ENCODE measurements around the gene RESF1.
"Not testable (repeated sequence)": the region's sequence is repeated elsewhere in the genome, so short reads cannot be mapped to it uniquely, and the experiment has no call there.

The RESF1 gene, protein sequence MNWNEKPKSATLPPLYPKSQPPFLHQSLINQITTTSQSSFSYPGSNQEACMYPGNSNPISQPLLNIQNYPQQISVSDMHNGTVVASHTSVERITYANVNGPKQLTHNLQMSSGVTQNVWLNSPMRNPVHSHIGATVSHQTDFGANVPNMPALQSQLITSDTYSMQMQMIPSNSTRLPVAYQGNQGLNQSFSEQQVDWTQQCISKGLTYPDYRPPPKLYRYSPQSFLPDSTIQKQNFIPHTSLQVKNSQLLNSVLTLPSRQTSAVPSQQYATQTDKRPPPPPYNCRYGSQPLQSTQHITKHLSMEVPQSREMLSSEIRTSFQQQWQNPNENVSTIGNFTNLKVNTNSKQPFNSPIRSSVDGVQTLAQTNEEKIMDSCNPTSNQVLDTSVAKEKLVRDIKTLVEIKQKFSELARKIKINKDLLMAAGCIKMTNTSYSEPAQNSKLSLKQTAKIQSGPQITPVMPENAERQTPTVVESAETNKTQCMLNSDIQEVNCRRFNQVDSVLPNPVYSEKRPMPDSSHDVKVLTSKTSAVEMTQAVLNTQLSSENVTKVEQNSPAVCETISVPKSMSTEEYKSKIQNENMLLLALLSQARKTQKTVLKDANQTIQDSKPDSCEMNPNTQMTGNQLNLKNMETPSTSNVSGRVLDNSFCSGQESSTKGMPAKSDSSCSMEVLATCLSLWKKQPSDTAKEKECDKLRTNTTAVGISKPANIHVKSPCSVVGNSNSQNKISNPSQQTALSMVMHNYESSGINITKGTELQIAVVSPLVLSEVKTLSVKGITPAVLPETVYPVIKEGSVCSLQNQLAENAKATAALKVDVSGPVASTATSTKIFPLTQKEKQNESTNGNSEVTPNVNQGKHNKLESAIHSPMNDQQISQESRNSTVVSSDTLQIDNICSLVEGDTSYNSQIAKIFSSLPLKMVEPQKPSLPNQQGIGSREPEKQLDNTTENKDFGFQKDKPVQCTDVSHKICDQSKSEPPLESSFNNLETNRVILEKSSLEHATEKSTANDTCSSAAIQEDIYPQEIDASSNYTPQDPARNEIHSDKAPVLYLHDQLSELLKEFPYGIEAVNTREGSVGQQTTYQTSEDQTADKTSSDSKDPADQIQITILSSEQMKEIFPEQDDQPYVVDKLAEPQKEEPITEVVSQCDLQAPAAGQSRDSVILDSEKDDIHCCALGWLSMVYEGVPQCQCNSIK (N-terminal part only)

DNA sequence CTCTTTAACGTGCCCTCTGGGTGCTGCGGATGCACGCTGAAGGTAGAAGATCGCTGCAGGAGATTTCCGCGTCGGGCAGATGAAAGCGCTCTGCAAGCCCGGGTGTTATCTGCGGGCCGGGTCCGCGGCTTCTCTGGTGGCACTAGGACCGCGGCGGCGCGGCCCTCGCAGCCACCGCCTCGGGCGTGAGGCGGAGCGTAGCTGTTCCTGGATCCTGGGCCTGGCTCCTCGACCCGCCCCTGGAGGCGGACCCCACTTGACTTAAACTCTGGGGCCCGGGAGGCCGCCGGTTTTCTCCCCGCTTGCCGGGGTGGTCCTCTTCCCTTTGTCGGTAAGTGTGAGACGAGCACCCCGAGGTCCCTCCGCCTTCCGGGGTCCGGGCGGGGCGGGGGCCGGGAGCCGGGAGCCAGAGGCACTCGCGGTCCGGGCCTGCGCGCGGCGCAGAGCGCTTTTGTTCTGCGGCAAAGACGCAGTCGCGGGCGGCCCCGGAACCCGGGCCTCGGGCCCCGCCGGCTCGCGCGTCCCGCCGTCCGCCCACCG lies at the start of gene RESF1:
TSS of gene RESF1 (plus strand) at position 255 of the 540 bp plus-strand sequence. CDS start 21,541 bp downstream, outside the sequence.
- H3K9me3 Mint-ChIP-seq = peaks cover 6% of the 10 kb centered on the region
- peak within 1 kb of the TSS; percentile 98 for H3K4me3 Mint-ChIP-seq
- peaks cover 61% of the 10 kb centered on the region for H3K36me3 Mint-ChIP-seq
- peak within 1 kb of the TSS; percentile 99 for H3K27ac Mint-ChIP-seq
- no peaks in the 10 kb centered on the region for H3K27me3 Mint-ChIP-seq
- ATAC-seq = peak; percentile 96
- peaks cover 78% of the 10 kb centered on the region for H3K4me1 Mint-ChIP-seq

DNA sequence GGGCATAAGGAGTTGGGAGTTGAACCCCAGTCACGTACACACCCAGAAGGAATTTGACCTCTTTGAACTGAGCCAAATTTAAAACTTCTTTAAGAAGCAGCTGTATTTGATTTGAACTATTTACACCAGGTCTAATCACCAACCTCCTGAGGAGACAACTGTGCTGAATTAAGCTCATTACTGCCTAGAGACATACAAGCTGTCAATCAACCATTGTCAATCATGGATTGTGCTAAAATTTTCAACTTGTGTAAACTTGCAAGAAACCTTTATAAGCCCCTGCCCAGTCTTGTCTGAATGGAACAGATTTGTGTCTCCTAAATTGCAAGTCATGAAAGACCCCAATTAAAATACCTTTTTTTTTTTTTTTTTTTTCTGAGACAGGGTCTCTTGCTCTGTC lies 44.3 kb upstream of the RESF1 start:
- Mint-ChIP-seq H3K36me3 (peaks cover 6% of the 10 kb centered on the region), H3K4me3 (no peak overlapping the region), H3K4me1 (no peaks in the 10 kb centered on the region), H3K9me3 (peaks cover 8% of the 10 kb centered on the region), H3K27me3 (no peaks in the 10 kb centered on the region), H3K27ac (no peak overlapping the region)
- ATAC-seq = no peak

DNA sequence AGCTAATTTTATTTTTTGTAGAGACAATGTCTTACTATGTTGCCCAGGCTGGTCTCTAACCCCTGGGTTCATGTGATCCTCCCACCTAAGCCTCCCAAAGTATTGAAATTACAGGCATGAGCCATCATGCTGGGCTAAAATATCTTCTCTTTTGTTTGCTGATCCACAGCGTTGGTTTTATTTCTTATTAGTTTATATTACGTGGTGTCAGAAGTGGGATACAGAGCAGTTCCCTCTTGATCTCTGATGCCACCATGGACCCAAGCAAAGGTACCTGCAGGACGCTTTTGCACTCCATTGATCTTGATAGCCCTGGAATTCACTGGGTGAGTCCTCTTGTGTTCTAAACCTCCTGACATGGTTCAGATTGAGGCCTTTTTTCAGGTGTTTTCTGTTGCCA lies 43.8 kb upstream of the RESF1 start:
- H3K4me3 Mint-ChIP-seq = no peak overlapping the region

DNA sequence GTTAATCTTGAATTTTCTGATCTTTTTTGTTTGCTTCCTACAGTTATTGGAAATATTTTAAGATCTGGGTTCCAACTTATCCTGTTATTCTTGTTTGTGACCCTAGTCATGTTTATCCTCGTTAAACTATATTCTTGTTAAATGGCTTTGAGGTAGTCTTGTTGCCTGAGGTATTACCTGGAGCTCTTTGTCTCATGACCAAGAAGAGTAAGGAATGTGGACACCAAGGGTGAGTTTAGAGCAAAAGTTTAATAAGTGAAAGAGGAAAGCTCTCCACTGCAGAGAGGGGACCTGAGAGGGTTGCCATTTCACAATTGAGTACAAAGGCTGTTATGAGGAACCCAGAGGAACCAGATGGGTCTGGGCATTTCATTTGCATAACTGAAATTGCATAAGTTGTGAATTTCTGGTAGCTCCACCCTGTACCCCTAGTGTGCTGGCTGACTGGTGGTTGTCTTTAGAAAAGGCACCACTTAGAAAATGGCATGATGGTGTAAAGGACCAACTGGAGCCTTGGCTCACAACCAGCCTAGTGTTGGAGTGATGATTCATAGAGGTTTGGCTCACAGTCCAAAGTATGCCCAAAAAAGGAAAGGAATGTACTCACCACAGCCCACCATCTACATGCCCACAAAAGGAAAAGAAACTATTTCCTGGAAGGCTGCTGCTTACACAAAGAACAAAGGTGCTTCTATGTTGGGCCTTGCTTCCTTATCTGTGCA lies 36.7 kb upstream of the RESF1 start:
- Mint-ChIP-seq H3K9me3 (peaks cover 9% of the 10 kb centered on the region), H3K27ac (no peak overlapping the region), H3K36me3 (peaks cover 12% of the 10 kb centered on the region), H3K4me1 (no peaks in the 10 kb centered on the region), H3K4me3 (no peak overlapping the region), H3K27me3 (no peaks in the 10 kb centered on the region)
- no peak for ATAC-seq

More for the DNA sequence above, 43.8 kb upstream of the RESF1 start:
- ATAC-seq = no peak
- Mint-ChIP-seq H3K27me3 (no peaks in the 10 kb centered on the region), H3K36me3 (peaks cover 6% of the 10 kb centered on the region), H3K9me3 (peaks cover 7% of the 10 kb centered on the region), H3K27ac (no peak overlapping the region), H3K4me1 (no peaks in the 10 kb centered on the region)

DNA sequence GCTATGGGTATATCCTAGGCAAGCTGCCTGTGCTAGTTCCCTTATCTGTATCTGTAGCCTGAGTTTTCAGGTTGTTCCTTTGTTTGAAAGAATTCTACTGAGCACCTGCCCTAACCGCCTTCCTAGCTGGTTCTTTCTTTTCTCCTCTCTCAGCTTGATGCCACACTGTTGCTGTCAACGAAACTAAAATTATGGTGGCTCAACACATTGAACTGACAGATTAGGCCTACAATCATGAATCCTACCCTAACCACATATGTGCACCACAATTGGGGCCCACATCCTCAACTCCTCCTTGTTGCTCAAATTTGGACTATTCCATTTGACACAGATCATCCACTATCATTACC lies 36.2 kb upstream of the RESF1 start:
- H3K4me3 Mint-ChIP-seq = no peak overlapping the region
- no peaks in the 10 kb centered on the region for H3K27me3 Mint-ChIP-seq
- H3K9me3 Mint-ChIP-seq = peaks cover 9% of the 10 kb centered on the region
- peaks cover 12% of the 10 kb centered on the region for H3K36me3 Mint-ChIP-seq
- no peak for ATAC-seq
- H3K27ac Mint-ChIP-seq = no peak overlapping the region
- no peaks in the 10 kb centered on the region for H3K4me1 Mint-ChIP-seq

DNA sequence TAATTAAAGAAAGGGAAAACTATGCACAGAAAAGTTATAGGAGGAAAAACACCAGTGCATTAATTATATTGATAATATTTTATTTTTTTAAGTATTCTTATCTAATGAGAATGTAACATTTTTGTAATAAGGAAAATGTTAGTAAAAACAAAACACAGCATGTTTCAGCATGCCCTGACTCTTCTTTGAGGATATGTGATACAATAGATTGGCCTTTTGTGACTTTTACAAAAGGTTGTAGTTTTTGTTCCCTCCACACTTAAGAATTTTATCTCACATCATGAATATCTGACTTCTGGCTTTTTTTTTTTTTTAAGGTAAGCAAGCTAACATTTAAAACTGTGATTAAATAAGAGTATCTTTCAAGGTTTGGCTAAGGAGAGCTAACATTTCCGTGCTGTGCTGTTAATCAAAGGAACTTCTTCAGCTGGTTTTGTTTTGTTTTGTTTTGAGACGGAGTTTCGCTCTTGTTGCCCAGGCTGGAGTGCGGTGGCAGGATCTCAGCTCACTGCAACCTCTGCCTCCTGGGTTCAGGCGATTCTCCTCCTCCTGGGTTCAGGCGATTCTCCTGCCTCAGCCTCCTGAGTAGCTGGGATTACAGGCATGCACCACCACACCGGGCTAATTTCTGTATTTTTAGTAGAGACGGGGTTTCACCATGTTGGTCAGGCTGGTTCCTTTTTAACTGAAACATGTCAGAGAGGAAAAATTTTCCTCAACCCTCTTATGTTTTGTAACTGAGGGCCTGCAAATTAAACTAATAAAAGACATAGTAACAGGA lies 30.8 kb upstream of the RESF1 start:
- Mint-ChIP-seq H3K4me3 (peak overlapping the region; percentile 79), H3K4me1 (peaks cover 36% of the 10 kb centered on the region), H3K36me3 (peaks cover 6% of the 10 kb centered on the region), H3K9me3 (peaks cover 3% of the 10 kb centered on the region), H3K27ac (peak overlapping the region; percentile 100), H3K27me3 (no peaks in the 10 kb centered on the region)
- ATAC-seq = peak; percentile 77

DNA sequence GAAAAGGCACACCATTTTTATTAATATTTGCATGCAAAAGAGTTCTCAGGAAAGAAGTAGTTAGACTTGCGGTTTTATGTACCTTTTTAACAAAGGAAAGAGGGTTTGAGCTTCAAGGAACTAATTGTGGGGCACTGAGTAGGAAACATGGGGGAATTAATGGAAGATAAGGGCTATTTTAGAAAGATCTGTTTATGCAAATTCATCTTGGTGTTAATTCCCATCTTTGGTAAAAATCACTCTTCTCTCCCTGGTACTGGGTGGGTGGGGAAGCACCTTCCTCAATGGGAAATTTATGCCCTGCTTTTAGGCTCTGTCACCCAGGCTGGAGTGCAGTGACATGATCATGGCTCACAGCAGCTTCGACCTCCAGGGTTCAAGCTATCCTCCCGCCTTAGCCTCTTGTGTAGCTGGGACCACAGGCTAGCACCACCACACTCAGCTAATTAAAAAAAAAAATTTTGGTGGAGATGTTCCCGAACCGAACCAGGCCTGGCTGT lies 30.1 kb upstream of the RESF1 start:
- H3K27me3 Mint-ChIP-seq = no peaks in the 10 kb centered on the region
- H3K4me1 Mint-ChIP-seq = peaks cover 41% of the 10 kb centered on the region
- H3K4me3 Mint-ChIP-seq = peak overlapping the region; percentile 79
- peaks cover 11% of the 10 kb centered on the region for H3K36me3 Mint-ChIP-seq
- ATAC-seq = no peak
- H3K9me3 Mint-ChIP-seq = peaks cover 3% of the 10 kb centered on the region
- H3K27ac Mint-ChIP-seq = peak overlapping the region; percentile 100

DNA sequence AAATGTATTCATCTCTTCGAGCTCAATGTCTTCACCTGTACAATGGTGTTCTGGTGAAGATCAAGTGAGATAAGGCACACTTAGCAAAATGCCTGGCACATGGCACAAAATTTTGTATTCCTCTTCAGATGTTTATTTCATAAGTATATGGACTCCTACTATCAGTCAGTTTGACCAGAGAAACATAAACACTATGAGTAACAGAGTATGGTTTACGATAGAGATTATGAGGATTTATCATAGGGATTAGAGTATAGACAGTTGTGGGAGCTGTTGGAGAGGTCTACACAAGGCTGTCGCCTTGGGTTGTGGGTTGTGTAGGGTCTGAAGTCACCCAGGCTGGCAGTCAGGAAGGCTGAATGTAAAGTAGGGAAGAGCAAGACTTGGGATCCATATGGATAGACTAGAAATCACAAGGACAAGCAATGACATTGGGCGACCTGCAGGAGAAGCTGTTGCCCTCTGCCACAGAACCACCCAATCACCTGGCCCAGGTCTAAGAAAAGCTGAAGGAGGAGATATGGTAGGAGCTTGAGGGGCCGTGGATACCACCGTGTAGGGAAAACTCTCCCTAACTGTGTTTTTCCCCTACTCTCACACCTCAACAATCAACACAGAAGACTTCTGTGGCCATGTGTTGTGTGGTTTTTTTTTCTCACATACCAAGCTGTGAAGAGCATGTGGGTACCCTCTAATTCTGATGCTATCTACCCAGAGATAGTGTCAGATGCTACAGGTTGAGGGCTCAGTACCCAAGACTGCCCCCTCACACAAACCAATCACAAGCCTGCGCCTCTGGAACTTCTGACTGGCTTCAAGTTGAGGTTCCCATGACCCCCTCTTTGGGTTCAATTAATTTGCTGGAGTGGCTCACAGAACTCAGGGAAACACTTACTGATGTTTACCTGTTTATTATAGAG lies 27.2 kb upstream of the RESF1 start:
- ATAC-seq = no peak
- Mint-ChIP-seq H3K27me3 (no peaks in the 10 kb centered on the region), H3K27ac (peak overlapping the region; percentile 3), H3K4me3 (no peak overlapping the region), H3K9me3 (peaks cover 3% of the 10 kb centered on the region), H3K4me1 (peaks cover 43% of the 10 kb centered on the region), H3K36me3 (peaks cover 13% of the 10 kb centered on the region)

DNA sequence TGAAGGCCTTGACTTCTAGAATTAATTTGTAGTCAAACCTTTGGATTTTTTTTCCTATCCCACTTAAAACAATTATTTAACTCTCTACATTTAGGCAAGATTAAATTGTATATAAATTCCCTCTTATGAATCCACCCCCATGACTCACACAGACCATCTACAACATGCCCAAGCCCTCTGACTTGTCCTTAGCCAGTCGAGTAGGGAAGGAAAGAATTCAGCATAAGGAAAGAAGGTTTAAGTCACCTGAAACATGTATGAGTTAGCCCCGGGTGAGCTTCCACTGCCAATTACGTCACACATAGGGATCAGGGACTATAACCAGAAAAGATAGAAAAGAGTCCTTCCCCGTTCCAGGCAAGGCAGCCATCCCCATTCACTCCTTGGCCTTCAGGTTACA lies 14.9 kb upstream of the RESF1 start:
- peaks cover 18% of the 10 kb centered on the region for H3K9me3 Mint-ChIP-seq
- ATAC-seq = no peak
- H3K27me3 Mint-ChIP-seq = no peaks in the 10 kb centered on the region

DNA sequence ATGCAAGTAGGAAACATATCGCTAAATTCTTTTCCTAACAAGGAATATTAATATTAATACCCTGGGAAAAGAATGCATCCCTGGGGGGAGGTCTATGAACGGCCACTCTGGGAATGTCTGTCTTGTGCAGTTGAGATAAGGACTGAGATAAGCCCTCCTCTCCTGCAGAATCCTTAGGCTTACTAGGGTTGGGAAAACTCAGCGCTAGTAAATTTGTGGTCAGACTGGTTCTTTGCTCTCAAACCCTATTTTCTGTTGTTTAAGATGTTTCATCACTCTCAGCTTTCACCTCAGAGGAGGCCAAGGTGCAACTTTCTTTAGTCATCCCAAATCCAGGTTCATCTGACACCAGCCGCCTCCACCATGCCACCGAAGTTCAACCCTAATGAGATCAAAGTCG lies 11.2 kb upstream of the RESF1 start:
- ATAC-seq = no peak
- Mint-ChIP-seq H3K27me3 (no peaks in the 10 kb centered on the region), H3K27ac (no peak overlapping the region), H3K4me3 (no peak overlapping the region), H3K36me3 (peaks cover 55% of the 10 kb centered on the region), H3K4me1 (peaks cover 41% of the 10 kb centered on the region), H3K9me3 (peaks cover 30% of the 10 kb centered on the region)

More for the DNA sequence above, 14.9 kb upstream of the RESF1 start:
- H3K36me3 Mint-ChIP-seq = peaks cover 39% of the 10 kb centered on the region
- H3K27ac Mint-ChIP-seq = no peak overlapping the region
- H3K4me1 Mint-ChIP-seq = peaks cover 11% of the 10 kb centered on the region
- H3K4me3 Mint-ChIP-seq = no peak overlapping the region

DNA sequence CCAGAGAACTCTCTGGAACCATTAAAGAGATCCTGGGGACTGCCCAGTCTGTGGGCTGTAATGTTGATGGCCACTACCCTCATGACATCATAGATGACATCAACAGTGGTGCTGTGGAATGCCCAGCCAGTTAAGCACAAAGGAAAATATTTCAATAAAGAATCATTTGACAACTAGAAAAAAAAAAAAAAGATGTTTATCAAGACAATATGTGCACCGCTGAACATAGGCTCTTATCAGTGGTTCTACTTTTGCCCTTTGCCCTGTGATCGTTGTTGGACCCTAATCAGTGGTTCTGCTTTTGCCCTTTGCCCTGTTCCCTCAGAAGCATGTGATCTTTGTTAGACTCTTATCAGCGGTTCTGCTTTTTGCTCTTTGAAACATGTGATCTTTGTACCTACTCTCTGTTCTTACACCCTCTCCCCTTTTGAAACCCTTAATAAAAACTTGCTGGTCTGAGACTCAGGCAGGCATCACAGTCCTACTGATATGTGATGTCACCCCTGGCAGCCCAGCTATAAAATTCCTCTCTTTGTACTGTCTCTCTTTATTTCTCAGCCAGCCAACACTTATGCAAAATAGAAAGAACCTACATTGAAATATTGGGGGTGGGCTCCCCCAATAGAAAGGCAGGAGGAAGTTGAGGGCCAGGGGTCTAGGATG lies 10.4 kb upstream of the RESF1 start:
- H3K4me1 Mint-ChIP-seq = peaks cover 49% of the 10 kb centered on the region
- H3K4me3 Mint-ChIP-seq, ATAC-seq, H3K27me3 Mint-ChIP-seq: not testable (repeated sequence)
- H3K9me3 Mint-ChIP-seq = peaks cover 30% of the 10 kb centered on the region
- H3K27ac Mint-ChIP-seq = peak overlapping the region; percentile 81
- peaks cover 50% of the 10 kb centered on the region for H3K36me3 Mint-ChIP-seq

DNA sequence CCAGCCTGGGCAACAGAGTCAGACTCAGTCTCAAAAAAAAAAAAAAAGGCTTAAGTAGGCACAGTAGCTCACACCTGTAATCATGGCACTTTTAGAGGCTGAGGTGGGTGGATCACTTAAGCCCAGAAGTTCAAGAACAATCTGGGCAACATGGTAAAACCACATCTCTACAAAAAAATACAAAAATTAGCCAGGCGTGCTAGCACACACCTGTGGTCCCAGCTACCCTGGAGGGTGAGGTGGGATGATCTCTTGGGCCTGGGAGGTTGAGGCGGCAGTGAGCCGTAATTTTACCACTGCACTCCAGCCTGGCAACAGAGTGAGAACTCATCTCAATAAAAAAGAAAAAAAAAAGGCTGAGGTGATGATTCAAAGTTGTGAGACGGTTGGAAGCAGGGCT lies 9.1 kb upstream of the RESF1 start:
- H3K9me3 Mint-ChIP-seq = peaks cover 25% of the 10 kb centered on the region
- peak overlapping the region; percentile 81 for H3K27ac Mint-ChIP-seq
- H3K27me3 Mint-ChIP-seq = no peaks in the 10 kb centered on the region
- H3K36me3 Mint-ChIP-seq = peaks cover 47% of the 10 kb centered on the region
- H3K4me3 Mint-ChIP-seq = no peak overlapping the region
- H3K4me1 Mint-ChIP-seq = peaks cover 53% of the 10 kb centered on the region
- ATAC-seq = peak; percentile 50

Data from stimulated activated memory B cell treated with anti-CD40 and anti-IgM and Interleukin-4, amounts not matched to agents 10 μg/mL and 1 μg/mL and 100 μg/mL, for 72 hours (primary cell).